Kidney tubule cell (primary cell): Measurements from ENCODE around the gene KCNJ16.

Source experiments
- DNase-seq: peaks from one replicate; pipeline ENCODE4 v3.0.0-alpha.2; 2018; ENCODE audit warnings: low spot score

Gene KCNJ16

DNA sequence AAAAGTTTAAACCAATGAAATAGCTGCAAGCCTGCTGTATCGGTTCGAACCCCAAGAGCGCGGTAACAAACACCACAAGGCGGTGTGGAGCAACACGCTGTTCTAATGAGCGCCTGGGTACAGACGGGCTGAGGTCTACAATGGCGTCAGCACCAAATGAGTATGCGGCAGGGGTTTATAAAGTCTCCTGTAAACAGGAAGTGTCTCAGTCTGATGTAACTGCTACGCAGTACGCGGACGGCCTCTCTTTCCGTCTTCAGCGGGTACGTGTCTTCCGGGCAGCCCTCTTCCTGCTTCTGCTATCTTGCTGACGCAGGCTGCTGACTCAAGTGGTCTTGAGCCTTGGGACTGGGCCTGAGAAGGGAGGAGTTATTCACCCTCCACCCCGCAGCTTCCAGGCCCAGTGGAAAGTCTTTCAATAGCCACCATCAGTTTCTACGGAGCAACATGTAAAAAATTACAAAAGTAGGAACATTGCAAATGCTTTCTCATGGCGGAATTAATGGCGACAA is 53.8 kb downstream of the KCNJ16 start:
- no peak for DNase-seq

DNA sequence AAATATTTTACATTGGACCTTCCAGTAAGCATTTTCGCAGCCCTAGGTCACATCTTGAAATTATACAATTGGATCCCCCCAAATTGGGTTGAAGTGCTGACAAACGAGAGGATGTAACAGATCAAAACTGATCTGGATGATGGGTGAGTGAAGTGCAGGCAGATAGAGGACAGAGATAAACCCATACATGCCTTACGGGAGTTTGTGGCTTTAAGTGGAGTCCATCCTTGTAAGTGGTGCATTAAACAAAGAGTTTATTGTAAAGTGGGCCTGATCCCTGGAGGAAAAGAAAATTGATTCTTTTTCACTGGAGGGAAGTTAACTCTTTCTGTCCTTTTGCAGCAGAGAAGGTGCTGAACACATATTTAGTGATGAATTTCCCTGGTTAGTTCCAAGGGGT is 55.3 kb downstream of the KCNJ16 start:
- DNase-seq = no peak

DNA sequence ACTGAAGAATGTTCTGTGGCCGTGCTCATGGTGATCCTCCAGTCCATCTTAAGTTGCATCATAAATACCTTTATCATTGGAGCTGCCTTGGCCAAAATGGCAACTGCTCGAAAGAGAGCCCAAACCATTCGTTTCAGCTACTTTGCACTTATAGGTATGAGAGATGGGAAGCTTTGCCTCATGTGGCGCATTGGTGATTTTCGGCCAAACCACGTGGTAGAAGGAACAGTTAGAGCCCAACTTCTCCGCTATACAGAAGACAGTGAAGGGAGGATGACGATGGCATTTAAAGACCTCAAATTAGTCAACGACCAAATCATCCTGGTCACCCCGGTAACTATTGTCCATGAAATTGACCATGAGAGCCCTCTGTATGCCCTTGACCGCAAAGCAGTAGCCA is 57.5 kb downstream of the KCNJ16 start:
- no peak for DNase-seq

DNA sequence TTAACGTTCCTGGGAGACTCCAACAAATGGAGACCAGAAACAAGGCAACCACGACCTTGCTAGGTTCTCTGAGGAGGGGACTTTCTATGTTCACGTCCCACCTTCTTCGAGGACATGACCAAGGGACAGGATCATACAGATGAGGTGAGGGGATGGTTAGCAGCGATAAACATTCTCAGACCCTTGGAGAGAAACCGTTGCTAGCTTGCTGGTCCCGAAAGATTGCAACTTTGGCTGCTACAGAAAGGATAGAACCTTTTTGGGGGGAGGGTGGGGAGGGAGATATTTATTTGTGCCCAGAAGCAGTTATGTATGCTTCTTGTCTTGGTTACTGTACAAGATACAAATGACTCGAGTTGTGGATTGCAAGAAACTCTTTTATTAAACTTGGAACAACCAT is 59.0 kb downstream of the KCNJ16 start:
- DNase-seq = no peak

DNA sequence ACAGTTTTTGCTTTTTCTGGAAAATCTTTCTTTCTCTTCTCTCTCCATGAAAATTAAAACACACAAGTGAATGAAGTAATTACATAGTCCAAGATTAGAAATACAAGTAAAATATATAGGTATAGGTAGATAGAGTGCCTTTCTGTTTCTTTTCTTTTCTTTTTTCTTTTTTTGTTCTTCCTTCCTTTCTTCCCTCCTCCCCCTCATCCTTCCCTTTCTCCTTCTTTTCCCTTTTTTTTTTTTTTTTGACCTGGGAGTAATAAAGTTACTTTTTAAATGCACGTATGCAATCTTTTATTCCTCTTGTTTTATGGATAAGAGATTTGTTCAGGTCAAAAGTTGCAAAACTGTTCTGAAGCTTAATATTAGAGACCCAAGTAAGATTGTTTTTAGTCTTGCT is 59.8 kb downstream of the KCNJ16 start:
- DNase-seq = no peak

DNA sequence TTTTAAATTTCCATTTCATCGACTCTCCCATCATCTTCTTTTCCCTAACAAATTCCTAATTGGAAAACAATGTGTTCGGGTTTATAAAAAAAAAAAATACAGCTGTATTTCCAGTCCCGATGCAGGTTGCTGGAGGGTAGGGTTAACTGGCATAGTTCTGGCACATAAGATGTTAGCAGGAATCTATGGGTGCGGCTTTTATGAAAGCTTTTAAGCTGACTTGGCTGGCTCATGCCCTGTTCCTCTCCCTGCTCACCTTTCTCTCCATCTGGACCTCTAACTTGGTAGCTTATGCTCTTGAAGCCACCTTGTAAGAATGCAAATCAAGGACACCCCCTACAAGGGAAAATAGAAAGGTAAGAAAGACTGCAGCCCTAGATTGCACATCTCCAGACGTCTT is 61.1 kb downstream of the KCNJ16 start:
- no peak for DNase-seq

DNA sequence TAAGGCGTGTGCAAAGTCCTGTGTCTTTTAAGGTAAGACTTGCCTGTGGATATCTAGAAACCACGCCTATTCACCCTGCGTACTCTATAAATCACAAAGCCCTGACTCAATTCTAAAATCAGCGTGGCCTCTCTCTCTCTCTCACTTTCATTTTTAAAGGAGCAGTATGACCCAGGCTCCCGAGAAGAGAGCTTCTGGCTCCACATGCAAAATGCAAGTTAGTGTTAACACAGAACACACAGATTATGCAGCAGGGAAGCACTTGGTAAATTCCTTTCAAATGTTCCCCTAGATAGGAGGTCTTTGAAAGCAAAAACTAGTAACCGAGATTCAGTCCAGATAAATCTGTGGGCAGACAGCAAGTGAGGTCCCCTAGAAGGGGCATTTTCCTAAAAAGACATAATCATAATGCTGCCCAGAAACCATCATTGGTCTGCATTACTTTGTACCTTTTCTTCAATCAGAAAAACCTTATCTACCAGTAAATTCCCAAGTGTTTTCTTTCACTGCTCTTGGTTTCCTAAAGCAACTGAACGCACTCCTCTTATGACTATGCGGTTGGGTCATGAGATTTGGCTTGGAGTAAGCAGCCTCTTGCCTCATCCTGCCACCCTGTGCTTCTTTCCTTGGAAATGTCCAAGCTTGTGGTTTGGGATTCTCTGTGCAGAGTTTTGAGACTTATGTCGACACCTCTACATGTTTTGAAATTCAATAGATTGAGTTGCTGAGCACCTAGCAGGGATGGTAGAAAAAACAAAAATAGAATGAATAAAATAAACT is 62.6 kb downstream of the KCNJ16 start:
- peak; percentile 86 for DNase-seq

DNA sequence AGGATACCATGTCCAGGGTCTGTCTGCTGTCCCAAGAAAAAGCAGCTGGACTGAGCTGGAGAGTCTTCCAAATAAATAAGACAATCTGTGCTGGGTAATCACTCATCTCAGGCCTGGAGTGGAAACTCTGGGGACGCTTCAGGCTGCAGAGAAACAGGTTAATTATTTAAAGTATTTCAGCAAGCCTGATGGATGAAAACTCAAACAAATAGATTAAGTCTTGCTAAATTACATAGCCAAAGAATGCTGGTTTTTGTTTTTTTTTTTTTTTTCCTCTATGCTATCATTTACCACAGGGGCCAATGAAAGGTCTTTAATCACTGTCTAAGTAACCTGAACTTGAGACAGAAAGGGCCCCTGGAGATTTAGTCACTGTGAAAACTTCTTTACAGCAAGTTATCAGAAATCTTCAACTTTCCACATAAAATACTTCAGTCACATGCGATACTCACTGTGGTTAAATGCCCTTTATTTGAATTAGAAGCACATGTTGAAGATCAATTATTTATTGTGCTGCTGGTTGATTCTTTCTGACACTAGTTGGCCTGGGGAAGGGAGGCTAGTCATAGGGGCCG is 63.4 kb downstream of the KCNJ16 start:
- peak; percentile 64 for DNase-seq

DNA sequence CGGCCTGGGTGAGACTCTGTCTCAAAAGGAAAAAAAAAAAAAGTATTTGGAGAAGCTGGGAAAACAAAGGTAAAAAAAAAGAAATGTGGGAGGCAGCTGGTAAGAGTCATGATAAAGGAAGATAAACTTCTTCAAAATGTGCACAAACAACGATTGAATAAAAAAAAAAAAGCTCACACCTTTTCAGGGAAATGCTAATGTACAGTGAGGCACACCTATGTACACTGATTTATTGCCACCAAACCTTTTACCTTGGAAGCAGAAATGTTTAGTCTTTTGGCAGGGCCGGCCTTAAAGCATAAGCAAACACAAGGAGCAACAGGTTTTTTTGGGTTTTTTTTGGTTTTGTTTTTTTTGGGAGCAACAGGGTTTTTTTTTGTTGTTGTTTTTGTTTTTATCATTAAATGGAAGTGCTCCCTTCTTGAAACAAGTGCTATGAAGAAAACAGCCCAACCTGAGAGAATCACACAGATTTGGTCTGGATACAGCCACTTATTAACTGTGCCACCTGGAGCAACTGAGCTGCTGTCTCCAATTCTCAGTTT is 64.5 kb downstream of the KCNJ16 start:
- DNase-seq = no peak

DNA sequence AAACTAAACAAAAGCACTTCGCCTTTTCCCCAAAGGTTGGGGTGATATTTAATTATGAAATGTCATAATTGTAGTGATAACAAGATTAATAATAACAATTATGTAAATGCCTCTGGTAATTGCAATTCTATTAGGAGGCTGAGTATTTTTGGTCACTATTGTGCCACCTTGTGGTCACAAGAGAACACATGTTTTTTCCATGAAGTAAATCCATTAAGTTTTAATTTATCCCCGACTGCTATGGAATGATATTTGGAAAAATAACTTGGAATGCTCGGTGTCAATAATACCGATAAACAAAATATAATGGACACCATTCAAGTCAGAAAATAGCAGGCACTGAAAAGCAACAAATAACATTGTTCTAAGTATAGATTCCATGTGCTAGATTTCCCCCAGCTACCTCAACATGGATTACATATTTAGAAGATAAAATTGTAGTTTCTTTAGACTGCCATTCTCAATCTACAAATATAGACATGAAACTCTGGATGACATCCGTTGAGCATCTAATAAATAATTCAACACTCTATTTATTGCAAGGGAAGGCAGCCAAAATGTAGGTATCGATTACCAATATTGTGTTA is 69.3 kb downstream of the KCNJ16 start:
- DNase-seq = peak; percentile 43

DNA sequence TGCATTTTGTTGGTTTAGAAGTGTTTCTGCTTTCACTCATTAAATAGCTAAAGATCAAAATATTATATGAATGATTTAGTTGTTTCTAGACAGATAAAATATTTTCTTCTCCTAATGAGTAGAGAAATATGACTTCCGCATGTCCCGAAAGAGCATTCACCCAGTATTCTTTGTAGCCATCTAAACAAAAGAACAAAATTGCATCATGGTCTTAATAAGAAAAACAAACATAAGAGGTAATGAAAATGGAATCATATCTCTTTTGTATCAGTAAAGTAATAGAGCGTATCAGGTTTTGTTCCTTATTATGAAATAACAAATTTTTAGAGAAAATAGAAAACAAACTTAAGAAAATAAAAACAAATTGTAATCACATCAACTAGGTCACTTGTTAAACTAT is 78.2 kb downstream of the KCNJ16 start:
- DNase-seq = no peak

DNA sequence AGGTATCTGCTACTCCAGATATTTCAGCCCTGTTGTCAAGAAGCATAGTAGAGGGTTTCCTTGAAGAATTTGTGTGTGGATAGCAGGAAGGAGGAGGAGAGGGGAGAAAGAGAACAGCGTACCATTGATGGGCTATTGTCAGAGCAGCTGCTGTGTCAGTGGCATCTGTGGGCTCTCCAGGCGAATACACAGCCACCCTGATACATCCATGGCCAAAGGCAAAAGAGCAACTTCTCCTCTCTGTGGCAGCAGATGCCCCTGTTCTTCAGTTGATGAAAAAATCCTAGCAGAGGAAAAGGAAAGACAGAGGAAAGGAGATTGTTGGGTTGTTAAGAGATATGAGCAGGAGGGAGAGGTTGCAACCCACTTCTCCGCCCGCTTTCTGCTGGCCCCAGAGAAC is 82.1 kb downstream of the KCNJ16 start:
- DNase-seq = no peak

DNA sequence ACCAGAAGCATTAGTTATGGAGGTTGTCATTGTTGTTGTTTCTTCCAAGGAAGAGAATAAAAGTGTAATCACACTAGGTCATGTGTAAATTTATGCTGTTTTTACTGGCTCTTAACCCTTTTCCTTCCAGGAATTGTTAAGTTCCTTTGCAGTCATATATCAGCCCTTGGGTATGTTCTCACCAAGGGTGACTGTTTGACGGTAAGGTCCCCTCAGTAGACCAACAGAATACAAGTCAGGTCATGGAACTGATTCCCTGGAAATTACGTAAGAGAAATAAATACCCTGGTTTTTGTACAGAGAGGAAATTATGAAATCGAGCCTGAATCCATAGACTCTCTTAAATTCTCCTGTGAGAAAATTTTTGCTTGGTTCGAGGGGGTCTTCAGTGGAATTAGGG is 83.2 kb downstream of the KCNJ16 start:
- no peak for DNase-seq

DNA sequence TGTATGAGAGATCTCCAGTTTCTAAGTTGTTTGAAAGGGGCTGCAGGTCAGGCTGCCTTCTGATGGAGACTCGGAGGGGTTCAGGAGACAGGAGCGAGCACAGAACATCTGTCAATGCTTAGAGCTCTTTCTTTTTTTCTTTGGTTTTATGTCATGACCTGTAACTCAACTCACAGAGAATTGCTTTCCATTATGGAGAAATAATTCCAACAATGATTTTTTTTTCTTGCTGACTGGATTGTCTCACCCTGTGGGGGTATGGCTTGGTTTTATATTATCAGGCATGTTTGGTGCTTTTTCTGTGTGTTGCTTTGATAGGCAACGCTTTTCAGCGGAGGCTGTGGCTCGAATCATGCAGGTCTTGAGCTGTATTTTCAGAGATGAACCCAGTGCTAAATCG is 83.6 kb downstream of the KCNJ16 start:
- no peak for DNase-seq

DNA sequence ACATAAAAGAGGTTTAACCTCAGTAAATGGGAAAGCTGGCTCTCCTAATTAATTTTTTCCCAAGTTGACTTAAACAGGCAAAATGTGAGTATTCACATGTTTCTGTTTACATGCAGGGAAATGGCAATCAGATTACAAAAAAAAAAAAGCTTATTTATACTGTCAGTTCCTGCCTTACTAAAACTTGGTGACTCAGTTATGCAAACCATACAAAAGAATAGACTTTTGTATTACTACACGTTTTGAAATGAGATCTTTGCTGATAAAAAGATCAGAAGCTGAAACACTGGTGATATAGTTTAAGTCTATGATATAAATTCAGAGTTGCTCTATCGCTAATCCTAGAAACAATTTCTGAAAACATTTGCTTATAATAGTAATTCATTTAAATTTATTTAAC is 85.0 kb downstream of the KCNJ16 start:
- DNase-seq = no peak

DNA sequence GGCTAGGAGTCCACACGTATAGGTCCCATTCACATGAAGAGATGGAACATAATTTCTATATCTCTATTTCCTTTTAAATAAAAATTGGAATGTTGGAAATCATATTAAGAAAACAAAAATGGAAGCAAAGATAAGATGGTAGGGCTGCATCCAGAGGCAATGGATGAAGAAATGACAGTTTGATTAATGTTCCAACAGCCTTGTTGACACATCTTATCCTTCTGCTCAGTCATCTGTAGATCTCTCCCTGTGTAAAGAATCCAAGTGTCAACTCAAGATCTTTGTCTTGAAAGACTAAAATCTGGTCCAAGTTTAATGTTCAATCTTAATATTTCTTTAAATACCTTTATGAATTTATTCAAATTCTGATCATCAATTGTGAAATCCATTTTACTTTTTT is 86.5 kb downstream of the KCNJ16 start:
- DNase-seq = no peak

DNA sequence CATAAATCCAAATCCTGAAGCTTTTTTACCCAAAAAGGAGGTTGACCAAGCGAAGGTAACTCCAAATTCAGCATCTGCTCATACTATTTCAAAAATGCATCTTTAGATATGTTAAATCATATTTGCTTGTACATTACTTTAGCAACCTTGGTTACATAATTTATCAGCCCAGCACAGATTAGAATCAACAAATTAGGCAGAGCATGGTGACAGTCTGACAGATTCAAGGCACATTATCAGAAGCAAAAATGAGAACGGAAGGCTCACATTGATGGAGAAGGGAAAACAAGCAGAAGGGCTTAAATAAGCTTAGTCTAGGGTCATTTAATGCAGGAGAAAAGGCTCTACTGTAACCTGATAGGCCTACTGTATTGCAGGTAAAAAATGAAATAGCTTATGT is 90.4 kb downstream of the KCNJ16 start:
- DNase-seq = no peak

DNA sequence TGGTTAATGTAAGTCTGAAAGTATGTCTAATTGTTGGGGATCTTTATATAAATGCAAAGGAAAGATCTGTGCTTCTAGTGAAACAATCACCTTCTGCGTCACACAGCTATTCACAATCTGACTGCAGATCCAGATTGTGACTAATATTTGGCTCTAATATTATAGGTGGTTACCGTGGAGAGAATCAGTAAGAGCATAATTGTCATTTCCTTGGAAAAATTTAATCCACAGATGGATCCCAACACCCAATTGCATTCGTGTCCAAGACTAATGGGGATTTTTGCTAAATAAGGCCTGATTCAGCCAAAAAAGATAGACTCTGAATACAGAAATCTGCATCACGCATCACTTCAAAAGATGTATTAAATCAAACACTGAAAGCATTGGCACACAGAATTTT is 91.6 kb downstream of the KCNJ16 start:
- DNase-seq = no peak

DNA sequence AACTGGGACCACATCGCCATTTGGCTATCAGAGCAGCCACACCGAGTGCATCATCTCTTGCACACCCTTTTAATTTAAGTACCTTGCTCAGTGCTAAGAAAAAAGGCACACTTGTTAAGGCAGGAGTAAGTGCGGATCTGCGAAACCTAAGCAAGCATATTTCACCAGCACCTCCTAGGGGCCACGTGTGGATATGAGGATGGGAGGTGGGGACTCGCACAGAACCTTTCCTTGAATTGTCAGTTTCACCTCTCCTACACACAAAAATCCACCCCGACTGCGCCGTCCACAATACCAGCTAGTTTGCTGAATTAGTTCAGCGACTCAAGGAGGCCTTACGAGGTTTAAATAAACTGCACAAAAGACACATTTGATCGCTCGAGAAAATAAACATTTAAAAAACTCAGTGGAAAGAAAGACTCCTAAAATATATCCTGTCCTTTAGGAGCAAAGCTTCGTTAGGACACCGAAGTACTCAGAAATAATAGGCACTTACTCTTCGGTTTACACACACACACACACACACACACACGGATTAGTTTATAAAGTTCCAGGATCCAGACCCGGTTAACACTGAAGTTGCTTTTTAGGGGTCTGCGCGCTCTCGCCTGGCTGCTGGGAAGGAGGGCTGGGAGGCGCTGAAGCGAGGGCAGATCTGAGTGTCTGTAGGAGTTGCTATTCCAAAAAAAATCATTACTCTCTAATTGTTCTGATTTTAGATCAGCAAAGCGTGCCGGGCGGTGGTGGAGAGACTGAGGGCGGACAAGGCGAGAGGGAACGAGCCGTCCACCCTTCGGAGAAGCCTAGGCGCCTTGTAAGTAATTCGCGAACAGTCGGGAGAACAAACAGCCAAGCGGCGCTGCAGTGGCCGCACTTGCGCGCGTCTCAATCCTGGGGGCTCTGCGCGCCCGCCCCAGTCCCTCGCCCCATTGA is 93.3 kb downstream of the KCNJ16 start:
- DNase-seq = peak; percentile 81

DNA sequence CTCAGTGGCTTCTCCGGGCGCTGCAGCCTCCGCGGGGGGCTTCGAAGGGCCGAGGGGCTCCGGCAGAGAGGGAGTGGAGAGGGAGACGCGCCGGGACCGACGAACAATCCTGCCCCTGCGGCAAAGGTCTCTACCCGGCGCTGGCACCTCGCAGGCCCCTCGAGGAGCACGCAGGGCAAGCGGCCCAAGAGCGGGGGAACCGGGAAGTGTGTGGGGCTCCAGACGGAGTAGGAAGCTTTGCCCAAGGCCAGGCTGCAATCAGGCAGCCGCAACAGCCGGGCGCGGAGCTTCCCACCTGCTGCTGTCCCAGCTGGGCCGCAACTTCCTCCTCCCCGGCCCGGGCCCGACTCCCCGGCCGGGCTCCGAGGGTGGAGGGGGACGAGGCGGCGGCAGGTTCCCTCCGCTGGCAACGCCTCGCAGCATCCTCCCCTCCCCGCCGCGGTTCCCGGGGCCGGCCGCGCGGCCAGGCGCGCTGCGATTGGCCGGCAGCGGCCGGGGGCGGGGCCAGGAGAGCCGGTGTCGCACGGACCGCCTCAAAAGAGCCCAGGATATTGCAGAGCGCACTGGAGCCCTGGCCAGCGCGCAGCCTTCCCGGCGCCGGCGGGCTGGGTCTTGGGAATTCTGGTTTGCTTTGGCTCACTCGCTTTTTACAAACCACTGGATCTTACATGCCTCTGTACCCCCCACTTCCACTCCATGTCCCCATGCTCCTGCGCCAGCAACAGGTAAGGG is 94.1 kb downstream of the KCNJ16 start, which contains the start of gene KCNJ2:
Gene KCNJ2, plus strand, starts transcription at position 556 of the 732 bp plus-strand sequence. CDS start 5,508 bp downstream, outside the sequence.
- peak; percentile 91 for DNase-seq
